ENCODE data around the gene KDM3B.

GRCh38 chr5:138338411-138339090 lies 13.9 kb upstream of the KDM3B start:
- TF ChIP-seq MAX (IDR thresholded peaks at IDR 0.05; ENCODE audit: low read depth, low read length) (no peak), POLR2A (IDR thresholded peaks at IDR 0.05; ENCODE audit: extremely low read depth, insufficient read length) (no peak), CTCF (IDR thresholded peaks at IDR 0.05; ENCODE audit: low read depth, low read length) (no peak)

Measured in NB4 (cell line).